GM11168 (cell line): ENCODE data around the gene TUBA4B.
"Not testable (repeated sequence)": the region's sequence is repeated elsewhere in the genome, so short reads cannot be mapped to it uniquely, and the experiment has no call there.

Experiments used
- in situ Hi-C: fragments of 300-500 bp; cut with MboI; formaldehyde crosslinking; loops from one replicate; pipeline ENCODE4 v1.12.0; 2022; ENCODE audit warnings: low sequenced_read_pairs; ENCODE audit not compliant: unreplicated experiment

The TUBA4B gene

GRCh38 chr2:219272356-219272755, 19.3 kb downstream of the TUBA4B start:
- in situ Hi-C loops: no loop called here

GRCh38 chr2:219272995-219273394, 20.0 kb downstream of the TUBA4B start:
- in situ Hi-C loops: no loop called here

- in situ Hi-C loops: no loop called here
These were observed 20.9 kb downstream of the TUBA4B start for GRCh38 chr2:219273937-219274336.

- in situ Hi-C loops: no loop called here
These were observed 21.4 kb downstream of the TUBA4B start for GRCh38 chr2:219274361-219274921.

- in situ Hi-C loops: no loop called here
These were observed 24.9 kb downstream of the TUBA4B start for GRCh38 chr2:219277703-219278654.

GRCh38 chr2:219278655-219279150, 25.7 kb downstream of the TUBA4B start:
- in situ Hi-C loops: no loop called here

GRCh38 chr2:219279151-219279915, 26.3 kb downstream of the TUBA4B start, which contains the start of gene DNAJB2:
Gene DNAJB2, plus strand, starts transcription at chr2:219279366. Its CDS starts 468 bp downstream, at chr2:219279834.
- in situ Hi-C loops: no loop called here

GRCh38 chr2:219279916-219280516, 27.0 kb downstream of the TUBA4B start:
- in situ Hi-C loops: no loop called here

GRCh38 chr2:219280651-219281050, 27.6 kb downstream of the TUBA4B start:
- in situ Hi-C loops: no loop called here

- in situ Hi-C loops: no loop called here
These were observed 28.5 kb downstream of the TUBA4B start for GRCh38 chr2:219281588-219281987.

GRCh38 chr2:219282375-219282774, 29.3 kb downstream of the TUBA4B start:
- in situ Hi-C loops: no loop called here

- in situ Hi-C loops: no loop called here
These were observed 30.0 kb downstream of the TUBA4B start for GRCh38 chr2:219282943-219283581.

- in situ Hi-C loops: no loop called here
These were observed 31.7 kb downstream of the TUBA4B start for GRCh38 chr2:219284501-219285372.

- in situ Hi-C loops: no loop called here
These were observed 32.3 kb downstream of the TUBA4B start for GRCh38 chr2:219285373-219285735.

- in situ Hi-C loops: no loop called here
These were observed 32.9 kb downstream of the TUBA4B start for GRCh38 chr2:219285894-219286425.

GRCh38 chr2:219286436-219287115, 33.5 kb downstream of the TUBA4B start:
- in situ Hi-C loops: no loop called here

- in situ Hi-C loops: not testable (repeated sequence)
These were observed 34.0 kb downstream of the TUBA4B start for GRCh38 chr2:219287116-219287440.

GRCh38 chr2:219287580-219288265, 34.7 kb downstream of the TUBA4B start:
- in situ Hi-C loops: no loop called here
